Body of pancreas (tissue), 4 donors: ENCODE measurements around the gene SLC19A1. TPM values are rescaled to one million over a fixed set of nuclear protein-coding genes. Genes with fewer than 3 reads are reported as not detected.
"Not testable (repeated sequence)": the region's sequence is repeated elsewhere in the genome, so short reads cannot be mapped to it uniquely, and the experiment has no call there.

ENCODE experiments used
- ATAC-seq: fragments of 150-250 bp; one replicate; pipeline ENCODE4 v1.9.1; 2016
- DNase-seq, 4 donors: peaks; one replicate each; pipeline ENCODE4 v3.0.0-alpha.2; 2019
- H3K27ac ChIP-seq, 4 donors: fragments of 200-600 bp; sonication (generic); 1 replicate in 3 of 4; 2 replicates in 1 of 4; pipeline versions ENCODE4 v1.5.1 to v1.6.1; 2016 to 2019; ENCODE audit warnings: mild to moderate bottlenecking in 1 of 4, mixed read lengths in 1 of 4, moderate library complexity in 1 of 4
- H3K27me3 ChIP-seq, 2 donors: fragments of 200-600 bp; sonication (generic); one replicate each; pipeline ENCODE4 v1.6.0; 2016; ENCODE audit warnings: mild to moderate bottlenecking in 1 of 2
- H3K36me3 ChIP-seq, 2 donors: fragments of 200-600 bp; sonication (generic); replicated peaks in 1 of 2; 2 replicates each; pipeline ENCODE4 v1.5.1; 2016; ENCODE audit warnings: low read depth in 2 of 2; ENCODE audit not compliant: insufficient read depth in 1 of 2
- H3K4me1 ChIP-seq: fragments of 200-600 bp; sonication (generic); one replicate; pipeline ENCODE4 v1.6.0; 2016
- H3K4me3 ChIP-seq, 2 donors: fragments of 200-600 bp; sonication (generic); 1 replicate in 1 of 2; 2 replicates in 1 of 2; pipeline ENCODE4 v1.5.1; 2016 to 2019
- H3K9me3 ChIP-seq, 3 donors: fragments of 200-600 bp; sonication (generic); 1 replicate in 2 of 3; 2 replicates in 1 of 3; pipeline ENCODE4 v1.5.1; 2016
- POLR2A ChIP-seq, 3 donors: fragments of 450-650 bp; IDR thresholded peaks; one replicate each; pipeline ENCODE4 v1.6.1; 2016; ENCODE audit warnings: antibody characterized with exemption in 3 of 3, mild to moderate bottlenecking in 2 of 3
- WGBS, 2 donors: methylation state at CpG; one replicate each; pipeline ENCODE4 v1.1.5; 2017; 5-methylcytosine and 5-hydroxymethylcytosine counted together
- intact Hi-C: fragments of 100-400 bp; cut with DNase I; formaldehyde crosslinking; loops from one replicate; pipeline ENCODE4 v1.15.1; 2023
- total RNA-seq, 2 donors: library from RNA; depleted of rRNA; stranded (reverse); fragments of >200 nt; gene quantifications; one replicate each; pipeline ENCODE4 v1.1.0, GENCODE V29; 2016
- TF ChIP-seq, protein P1 (sequence below), 7 experiments: fragments of 450-650 bp in 4 of 7; fragments of 200-600 bp in 3 of 7; sonication (generic) in 3 of 7; IDR thresholded peaks; one replicate each; pipeline ENCODE4 v1.5.1; 2016 to 2019; ENCODE audit warnings: antibody characterized with exemption in 7 of 7

Gene SLC19A1
- total RNA-seq, 2 donors from 2014 or later: 2.6 to 7.0 TPM

DNA sequence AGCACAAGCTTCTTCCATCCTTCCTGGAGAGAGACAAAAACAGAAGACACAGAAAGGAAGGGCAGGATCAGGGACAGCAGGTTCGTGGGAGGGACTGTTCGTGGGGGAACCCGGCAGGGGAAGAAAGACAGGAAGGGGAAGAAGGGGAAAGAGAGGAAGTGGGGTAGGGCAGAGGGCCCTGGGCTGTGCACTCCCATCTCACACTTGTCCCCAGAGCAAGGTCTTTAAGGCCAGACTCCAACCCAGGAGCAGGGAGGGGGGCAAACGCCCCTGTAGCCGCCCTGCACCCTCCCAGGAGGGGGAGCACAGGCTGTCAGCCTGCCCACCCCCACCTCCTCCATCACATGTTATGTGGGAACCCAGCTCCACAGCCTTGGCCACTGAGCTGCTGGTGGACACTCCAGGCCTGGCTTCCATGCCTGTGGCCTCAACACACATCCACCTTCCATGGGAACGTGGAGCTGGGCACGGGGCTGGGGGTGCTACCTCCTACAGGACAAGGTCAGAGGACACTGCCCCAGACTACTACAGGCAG lies 9.3 kb downstream of the SLC19A1 start:
- Histone ChIP-seq H3K27ac (peak overlapping the region in 1 of 4 donors; percentile 25), H3K9me3 (no peaks in the 10 kb centered on the region), H3K27me3 (no peaks in the 10 kb centered on the region), H3K4me1 (no peaks in the 10 kb centered on the region), H3K4me3 (no peak overlapping the region), H3K36me3 (no peaks in the 10 kb centered on the region)
- WGBS, 2 donors: 62 to 70% methylated on average over 5 to 7 of the region's 7 CpGs
- TF ChIP-seq, protein P1, sequence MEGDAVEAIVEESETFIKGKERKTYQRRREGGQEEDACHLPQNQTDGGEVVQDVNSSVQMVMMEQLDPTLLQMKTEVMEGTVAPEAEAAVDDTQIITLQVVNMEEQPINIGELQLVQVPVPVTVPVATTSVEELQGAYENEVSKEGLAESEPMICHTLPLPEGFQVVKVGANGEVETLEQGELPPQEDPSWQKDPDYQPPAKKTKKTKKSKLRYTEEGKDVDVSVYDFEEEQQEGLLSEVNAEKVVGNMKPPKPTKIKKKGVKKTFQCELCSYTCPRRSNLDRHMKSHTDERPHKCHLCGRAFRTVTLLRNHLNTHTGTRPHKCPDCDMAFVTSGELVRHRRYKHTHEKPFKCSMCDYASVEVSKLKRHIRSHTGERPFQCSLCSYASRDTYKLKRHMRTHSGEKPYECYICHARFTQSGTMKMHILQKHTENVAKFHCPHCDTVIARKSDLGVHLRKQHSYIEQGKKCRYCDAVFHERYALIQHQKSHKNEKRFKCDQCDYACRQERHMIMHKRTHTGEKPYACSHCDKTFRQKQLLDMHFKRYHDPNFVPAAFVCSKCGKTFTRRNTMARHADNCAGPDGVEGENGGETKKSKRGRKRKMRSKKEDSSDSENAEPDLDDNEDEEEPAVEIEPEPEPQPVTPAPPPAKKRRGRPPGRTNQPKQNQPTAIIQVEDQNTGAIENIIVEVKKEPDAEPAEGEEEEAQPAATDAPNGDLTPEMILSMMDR (IDR thresholded peaks at IDR 0.05): no peak
- TF ChIP-seq POLR2A (IDR thresholded peaks at IDR 0.05): no peak
- intact Hi-C loops: no loop called here
- ATAC-seq (no peak), DNase-seq (peak in 1 of 4 donors; percentile 1)

DNA sequence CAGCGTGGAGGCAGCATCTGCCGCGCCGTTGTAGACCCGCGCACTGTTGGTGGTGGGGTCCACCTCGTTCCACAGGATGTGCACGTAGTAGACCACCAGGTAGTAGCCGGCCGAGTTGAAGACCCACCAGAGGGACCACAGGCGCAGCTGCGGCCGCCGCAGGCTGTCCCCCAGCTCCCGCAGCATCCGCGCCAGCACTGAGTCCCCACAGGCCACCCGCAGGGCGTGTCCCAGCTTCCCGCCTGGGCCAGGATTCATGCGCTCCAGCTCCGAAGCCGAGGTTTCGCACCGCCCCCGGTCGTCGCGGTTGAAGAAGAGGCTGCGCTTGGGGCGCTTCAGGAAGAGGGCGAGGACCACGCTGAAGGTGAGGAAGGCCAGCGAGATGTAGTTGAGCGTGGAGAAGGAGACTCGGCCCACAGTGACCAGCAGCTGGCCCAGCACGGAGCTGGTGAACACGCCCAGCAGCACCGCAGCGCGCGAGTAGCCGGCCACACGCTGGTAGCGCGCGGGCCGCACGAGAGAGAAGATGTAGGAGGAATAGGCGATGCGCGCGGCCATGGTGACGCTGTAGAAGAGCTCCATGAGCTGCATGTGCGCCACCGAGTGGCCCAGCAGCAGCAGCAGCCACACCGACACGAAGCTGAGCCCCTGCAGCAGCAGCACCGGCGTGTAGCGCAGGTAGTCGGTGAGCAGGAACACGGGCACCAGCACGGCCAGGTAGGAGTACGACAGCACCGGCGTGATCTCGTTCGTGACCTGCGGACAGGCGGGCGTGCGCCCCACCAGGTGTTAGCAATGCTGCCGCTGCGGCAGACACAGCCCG lies 10.6 kb downstream of the SLC19A1 start:
- no peak for TF ChIP-seq POLR2A (IDR thresholded peaks at IDR 0.05)
- TF ChIP-seq, protein P1 (IDR thresholded peaks at IDR 0.05): no peak
- no peaks in the 10 kb centered on the region for H3K4me1 ChIP-seq
- no peaks in the 10 kb centered on the region for H3K9me3 ChIP-seq
- intact Hi-C loops: no loop called here
- no peaks in the 10 kb centered on the region for H3K36me3 ChIP-seq
- H3K4me3 ChIP-seq: no peak overlapping the region
- H3K27ac ChIP-seq: no peak overlapping the region
- ATAC-seq (no peak), DNase-seq (peak in 1 of 4 donors; percentile 9)
- H3K27me3 ChIP-seq: no peaks in the 10 kb centered on the region
- WGBS, 2 donors: 96 to 97% methylated on average over 51 to 52 of the region's 76 CpGs

- H3K36me3 ChIP-seq, ATAC-seq, H3K9me3 ChIP-seq, H3K27me3 ChIP-seq, H3K4me1 ChIP-seq, H3K4me3 ChIP-seq, intact Hi-C loops, H3K27ac ChIP-seq, DNase-seq: not testable (repeated sequence)
- 98 to 100% methylated on average over 1 to 8 of the region's 17 CpGs for WGBS, 2 donors
These were observed 11.2 kb downstream of the SLC19A1 start for GRCh38 chr21:45531114-45531392.

GRCh38 chr21:45530423-45531113 lies 11.7 kb downstream of the SLC19A1 start:
- Histone ChIP-seq H3K36me3 (no peaks in the 10 kb centered on the region), H3K27ac (no peak overlapping the region), H3K4me1 (peaks cover 2% of the 10 kb centered on the region), H3K4me3 (no peak overlapping the region), H3K27me3 (no peaks in the 10 kb centered on the region), H3K9me3 (no peaks in the 10 kb centered on the region)
- DNase-seq: peak in 1 of 4 donors; percentile 7
- TF ChIP-seq POLR2A (IDR thresholded peaks at IDR 0.05): no peak
- TF ChIP-seq, protein P1 (IDR thresholded peaks at IDR 0.05): no peak
- no peak for ATAC-seq
- 96 to 97% methylated on average over 36 to 38 of the region's 50 CpGs for WGBS, 2 donors
- intact Hi-C loops: no loop called here

DNA sequence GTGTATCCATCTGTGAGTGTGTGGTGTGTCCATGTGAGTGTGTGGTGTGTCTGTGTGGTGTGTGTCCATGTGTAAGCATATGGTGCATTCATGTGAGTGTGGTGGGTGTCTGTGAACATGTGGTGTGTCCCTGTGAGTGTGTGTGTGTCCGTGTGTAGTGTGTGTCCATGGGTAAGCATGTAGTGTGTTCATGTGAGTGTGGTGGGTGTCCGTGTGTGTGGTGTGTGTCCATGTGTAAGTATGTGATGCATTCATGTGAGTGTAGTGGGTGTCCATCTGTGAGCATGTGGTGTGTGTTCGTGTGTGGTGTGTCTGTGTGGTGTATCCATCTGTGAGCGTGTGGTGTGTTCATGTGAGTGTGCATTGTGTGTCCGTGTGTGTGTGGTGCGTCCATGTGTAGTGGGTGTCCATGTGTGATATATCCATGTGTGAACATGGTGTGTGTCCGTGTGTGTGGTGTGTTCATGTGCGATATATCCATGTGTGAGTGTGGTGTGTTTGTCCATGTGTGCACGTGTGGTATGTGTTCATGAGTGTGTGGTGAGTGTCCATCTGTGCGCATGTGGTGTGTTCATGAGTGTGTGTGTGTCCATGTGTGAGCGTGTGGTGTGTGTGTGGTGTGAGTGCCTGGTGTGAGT lies 12.3 kb downstream of the SLC19A1 start:
- 91 to 95% methylated on average over 11 of the region's 11 CpGs for WGBS, 2 donors
- Histone ChIP-seq H3K9me3 (no peaks in the 10 kb centered on the region), H3K27me3 (no peaks in the 10 kb centered on the region), H3K4me3 (no peak overlapping the region), H3K36me3 (no peaks in the 10 kb centered on the region), H3K27ac (no peak overlapping the region), H3K4me1 (peaks cover 8% of the 10 kb centered on the region)
- DNase-seq: peak in 1 of 4 donors; percentile 1
- intact Hi-C loops: no loop called here
- TF ChIP-seq, protein P1 (IDR thresholded peaks at IDR 0.05): no peak
- ATAC-seq: no peak
